A549 (cell line): ENCODE results near the gene SSUH2. TPM values are rescaled to one million over a fixed set of nuclear protein-coding genes. Genes with fewer than 3 reads are reported as not detected.

Experiments used
- ATAC-seq, 2 experiments: fragments of 200-7000 bp in 1 of 2; fragments of >200 bp in 1 of 2; cut with Nextera tagmentation in 1 of 2; cut with Tn5 transposase in 1 of 2; 3 replicates each; pipeline versions ENCODE4 v1.8.0 to v1.9.1; 2018 to 2020; ENCODE audit warnings: mild to moderate bottlenecking in 1 of 2, moderate library complexity in 1 of 2
- CTCF ChIA-PET: fragments of 300-600 bp; sonication (Branson Sonifier 250); formaldehyde crosslinking; extraction: SDS; loops from one replicate; lab custom pipeline; 2021; ENCODE audit warnings: antibody characterized with exemption, inconsistent platforms; lab: Yijun Ruan, JAX
- POLR2A ChIA-PET: fragments of 350-600 bp; formaldehyde crosslinking; extraction: SDS; loops from one replicate; lab custom pipeline; 2021; ENCODE audit warnings: antibody characterized with exemption, inconsistent platforms; lab: Yijun Ruan, JAX
- DNase-seq, 2 experiments: peaks; one replicate each; pipeline versions ENCODE4 v3.0.0 to v3.0.0-alpha.2; 2011 to 2016; ENCODE audit warnings: low read depth in 1 of 2, low spot score in 1 of 2
- FAIRE-seq: peaks from 2 replicates; lab custom pipeline; 2011; peaks lifted over from hg19 to GRCh38; lab: Jason Lieb, UNC
- H3K27ac ChIP-seq, 2 experiments: fragments of >200 bp; sonication (Bioruptor Twin); formaldehyde crosslinking; 3 replicates each; pipeline ENCODE4 v1.5.1; 2016 to 2017
- H3K4me1 ChIP-seq: fragments of >200 bp; sonication (Bioruptor Twin); formaldehyde crosslinking; 3 replicates; pipeline ENCODE4 v1.6.1; 2016
- H3K4me2 ChIP-seq: fragments of >200 bp; sonication (Bioruptor Twin); formaldehyde crosslinking; 3 replicates; pipeline ENCODE4 v1.6.1; 2016
- H3K4me3 ChIP-seq: fragments of >200 bp; sonication (Bioruptor Twin); formaldehyde crosslinking; 3 replicates; pipeline ENCODE4 v1.5.1; 2016
- H3K9me3 ChIP-seq: fragments of >200 bp; sonication (Bioruptor Twin); formaldehyde crosslinking; 3 replicates; pipeline ENCODE4 v1.6.1; 2016
- ATOH8 ChIP-seq: fragments of 250-450 bp; sonication (Bioruptor Pico); IDR thresholded peaks from 2 replicates; pipeline ENCODE4 v1.5.0; 2020; ENCODE audit warnings: low read depth, mild to moderate bottlenecking, moderate library complexity
- CBX8 ChIP-seq: fragments of 200-600 bp; sonication (generic); IDR thresholded peaks from 2 replicates; pipeline ENCODE4 v1.6.1; 2016
- CEBPB ChIP-seq, 2 experiments: fragments of >200 bp in 1 of 2; sonication (Bioruptor Twin) in 1 of 2; formaldehyde crosslinking in 1 of 2; IDR thresholded peaks; 2 replicates each; pipeline ENCODE4 v1.6.1; 2012 to 2016
- ELK1 ChIP-seq: fragments of 150-350 bp; IDR thresholded peaks from 2 replicates; pipeline ENCODE4 v1.6.1; 2014; ENCODE audit warnings: low read depth, mild to moderate bottlenecking, low read length
- FOXS1 ChIP-seq: fragments of 250-450 bp; sonication (Bioruptor Pico); IDR thresholded peaks from 2 replicates; pipeline ENCODE4 v1.5.0; 2020; ENCODE audit warnings: mild to moderate bottlenecking, moderate library complexity
- JUN ChIP-seq, 2 experiments: fragments of >200 bp; sonication (Bioruptor Twin); formaldehyde crosslinking; IDR thresholded peaks; 2 replicates in 1 of 2; 3 replicates in 1 of 2; pipeline ENCODE4 v1.6.1; 2016 to 2017
- KDM1A ChIP-seq: fragments of 200-600 bp; sonication (generic); IDR thresholded peaks from 2 replicates; pipeline ENCODE4 v1.6.1; 2016; ENCODE audit warnings: low read depth, mild to moderate bottlenecking
- NFE2L2 ChIP-seq: fragments of 150-350 bp; conservative IDR thresholded peaks from 2 replicates; pipeline ENCODE4 v1.6.1; 2014; ENCODE audit warnings: low read length
- PHF8 ChIP-seq: fragments of 200-600 bp; sonication (generic); IDR thresholded peaks from 2 replicates; pipeline ENCODE4 v1.6.1; 2016; ENCODE audit warnings: low read depth, mild to moderate bottlenecking, antibody characterized with exemption, moderate library complexity, borderline replicate concordance
- RARB ChIP-seq: fragments of 250-450 bp; sonication (Bioruptor Pico); IDR thresholded peaks from 2 replicates; pipeline ENCODE4 v1.8.0; 2021; ENCODE audit warnings: mild to moderate bottlenecking, moderate library complexity
- RNF2 ChIP-seq: fragments of 200-600 bp; sonication (generic); IDR thresholded peaks from 2 replicates; pipeline ENCODE4 v1.6.1; 2016; ENCODE audit warnings: low read depth, mild to moderate bottlenecking, antibody characterized with exemption, moderate library complexity, borderline replicate concordance
- SMC3 ChIP-seq: fragments of >200 bp; sonication (Bioruptor Twin); formaldehyde crosslinking; IDR thresholded peaks from 3 replicates; pipeline ENCODE4 v1.6.1; 2018; ENCODE audit warnings: inconsistent platforms
- ZC3H11A ChIP-seq: fragments of 450-650 bp; IDR thresholded peaks from 2 replicates; pipeline ENCODE4 v1.6.1; 2014; ENCODE audit warnings: antibody characterized with exemption, mild to moderate bottlenecking
- ZNF302 ChIP-seq: fragments of 250-450 bp; sonication (Bioruptor Pico); IDR thresholded peaks from 2 replicates; pipeline ENCODE4 v1.9.0; 2021; ENCODE audit warnings: inconsistent platforms, mild to moderate bottlenecking, moderate library complexity
- WGBS: methylation state at CpG from one replicate; pipeline ENCODE4 v1.1.6; 2017; ENCODE audit errors: missing lambda C conversion rate; 5-methylcytosine and 5-hydroxymethylcytosine counted together
- polyA plus RNA-seq, 4 experiments: library from polyadenylated mRNA; depleted of rRNA in 3 of 4; stranded (reverse); fragments of >200 nt; fragmentation: RNase III in 1 of 4; extraction: RNeasy Plus Mini Kit Qiagen cat#74134 plus additional on column Dnase treatment in 1 of 4; gene quantifications; 2 replicates in 3 of 4; 3 replicates in 1 of 4; pipeline ENCODE4 v1.2.3, GENCODE V29; 2011 to 2017

SSUH2 gene
- polyA plus RNA-seq, 2 of the 4 experiments (the other 2 are of a cell fraction): 0.56 to 0.59 TPM

GRCh38 chr3:8650583-8651416, 6.2 kb upstream of the SSUH2 start:
- TF ChIP-seq ATOH8 (CRISPR knock-in tag) (no peak), RARB (CRISPR knock-in tag) (no peak), KDM1A (no peak), ZC3H11A (no peak), JUN (IDR thresholded peaks at IDR 0.05) (no peak), RNF2 (no peak), SMC3 (no peak), FOXS1 (no peak), CEBPB (IDR thresholded peaks at IDR 0.05) (no peak), PHF8 (no peak), CBX8 (no peak), ELK1 (no peak)
- ATAC-seq: no peak
- POLR2A ChIA-PET: no interaction called here
- no peak for FAIRE-seq
- Histone ChIP-seq H3K27ac (no peak overlapping the region), H3K4me3 (no peak overlapping the region), H3K9me3 (no peaks in the 10 kb centered on the region), H3K4me1 (no peaks in the 10 kb centered on the region), H3K4me2 (no peak overlapping the region)
- CTCF ChIA-PET: interaction anchor here (2.9 kb wide), 1 partner anchor 13 kb away, joined by 12 read pairs; no protein-coding TSS in a partner anchor
- DNase-seq: no peak
- 83% methylated on average over 13 of the region's 13 CpGs for WGBS

- CTCF ChIA-PET: interaction anchor here (2.3 kb wide), 1 partner anchor 13 kb away, joined by 7 read pairs; no protein-coding TSS in a partner anchor
- Histone ChIP-seq H3K4me3 (no peak overlapping the region), H3K4me1 (no peaks in the 10 kb centered on the region), H3K9me3 (no peaks in the 10 kb centered on the region), H3K4me2 (no peak overlapping the region), H3K27ac (no peak overlapping the region)
- DNase-seq (no peak), FAIRE-seq (no peak), ATAC-seq (no peak)
- WGBS: 50% methylated on average over 5 of the region's 5 CpGs
- no peak for TF ChIP-seq ZNF302 (CRISPR knock-in tag)
- no peak for TF ChIP-seq NFE2L2
- POLR2A ChIA-PET: no interaction called here
These were observed 5.2 kb upstream of the SSUH2 start for GRCh38 chr3:8649757-8650156.

- ATAC-seq: no peak
- H3K9me3 ChIP-seq: no peaks in the 10 kb centered on the region
- DNase-seq: no peak
- H3K4me2 ChIP-seq: no peak overlapping the region
- FAIRE-seq: no peak
- no peak overlapping the region for H3K4me3 ChIP-seq
- 89% methylated on average over 11 of the region's 11 CpGs for WGBS
- no peak overlapping the region for H3K27ac ChIP-seq
- POLR2A ChIA-PET: no interaction called here
- H3K4me1 ChIP-seq: no peaks in the 10 kb centered on the region
- CTCF ChIA-PET: interaction anchor here (0.9 to 2.3 kb wide), 4 partner anchors 14 to 64 kb away, joined by 3 to 7 read pairs (median 4); no protein-coding TSS in a partner anchor
- no peak for TF ChIP-seq ATOH8 (CRISPR knock-in tag)
- TF ChIP-seq, all 56 proteins: peak for 0
These were observed 4.5 kb upstream of the SSUH2 start for GRCh38 chr3:8648909-8649741.
